K562 (cell line): ENCODE measurements around the gene PPP1R14D. TPM values are rescaled to one million over a fixed set of nuclear protein-coding genes. Genes with fewer than 3 reads are reported as not detected.

ENCODE experiments used
- ATAC-seq: fragments of 200-7000 bp; cut with Tn5 transposase; 3 replicates; pipeline ENCODE4 v1.9.1; 2020; ENCODE audit warnings: moderate library complexity
- BruUV-seq: library from RNA; stranded (reverse); fragments of 400-500 nt; replicated peaks from 2 replicates; lab custom pipeline; 2021; lab: Mats Ljungman, UMichigan
- CTCF ChIA-PET: fragments of 300-600 bp; formaldehyde crosslinking; extraction: SDS; loops from one replicate; lab custom pipeline; 2021; ENCODE audit warnings: low intra/inter-chr PET ratio; lab: Yijun Ruan, JAX
- POLR2A ChIA-PET: fragments of 300-600, 350-650 bp; sonication (Branson Sonifier 250); formaldehyde crosslinking; extraction: SDS; loops from one replicate; lab custom pipeline; 2021; ENCODE audit warnings: antibody characterized with exemption, inconsistent platforms; lab: Yijun Ruan, JAX
- DNase-seq, 4 experiments: peaks; one replicate each; pipeline versions ENCODE4 v3.0.0 to v3.0.0-alpha.2; 2011 to 2018; ENCODE audit warnings: low spot score in 3 of 4, mixed read lengths in 3 of 4; ENCODE audit errors: extremely low read depth in 1 of 4
- FAIRE-seq: peaks from 2 replicates; lab custom pipeline; 2011; peaks lifted over from hg19 to GRCh38; lab: Jason Lieb, UNC
- H2AFZ ChIP-seq: 2 replicates; pipeline ENCODE4 v1.6.0; 2011; ENCODE audit warnings: low read depth, low read length, control low read depth, inconsistent platforms
- H3K27ac ChIP-seq: fragments of 200-600 bp; 3 replicates; pipeline ENCODE4 v1.8.0; 2011; ENCODE audit warnings: low read depth, mild to moderate bottlenecking, control low read depth, inconsistent platforms, low read length, moderate library complexity, mixed read lengths; ENCODE audit errors: extremely low read depth
- H3K27me3 ChIP-seq, 2 experiments: fragments of 300-600 bp in 1 of 2; 2 replicates in 1 of 2; 3 replicates in 1 of 2; pipeline versions ENCODE4 v1.6.0 to v1.8.0; 2011; ENCODE audit warnings: inconsistent platforms in 2 of 2, low read length in 2 of 2, mild to moderate bottlenecking in 1 of 2, mixed read lengths in 1 of 2, moderate library complexity in 1 of 2; ENCODE audit not compliant: control insufficient read depth in 2 of 2, insufficient read depth in 2 of 2
- H3K36me3 ChIP-seq: fragments of 300-600 bp; 3 replicates; pipeline ENCODE4 v1.8.0; 2011; ENCODE audit warnings: mild to moderate bottlenecking, low read length, inconsistent platforms; ENCODE audit not compliant: control insufficient read depth, insufficient read depth
- H3K4me1 ChIP-seq, 2 experiments: fragments of 200-600 bp in 1 of 2; replicated peaks in 1 of 2; 2 replicates in 1 of 2; 3 replicates in 1 of 2; pipeline versions ENCODE4 v1.5.1 to v1.8.0; 2011; ENCODE audit warnings: inconsistent platforms in 2 of 2, low read length in 2 of 2, mild to moderate bottlenecking in 1 of 2, mixed read lengths in 1 of 2, moderate library complexity in 1 of 2; ENCODE audit not compliant: control insufficient read depth in 2 of 2, insufficient read depth in 2 of 2
- H3K4me2 ChIP-seq: 2 replicates; pipeline ENCODE4 v1.6.1; 2011; ENCODE audit warnings: low read length, control low read depth, inconsistent platforms, mixed read lengths; ENCODE audit not compliant: insufficient read depth
- H3K4me3 ChIP-seq: fragments of 200-600 bp; sonication (generic), shearing (Covaris generic); 2 replicates; pipeline ENCODE4 v1.5.1; 2016; ENCODE audit warnings: control low read depth, inconsistent platforms
- H3K79me2 ChIP-seq: fragments of 200-600 bp; 3 replicates; pipeline ENCODE4 v1.8.0; 2011; ENCODE audit warnings: low read length, inconsistent platforms; ENCODE audit not compliant: control insufficient read depth, insufficient read depth
- H3K9ac ChIP-seq, 2 experiments: 2 replicates each; pipeline versions ENCODE4 v1.6.0 to v1.6.1; 2011; ENCODE audit warnings: low read depth in 2 of 2, low read length in 2 of 2, control low read depth in 1 of 2, inconsistent platforms in 1 of 2, mild to moderate bottlenecking in 1 of 2, mixed read lengths in 1 of 2; ENCODE audit not compliant: insufficient read depth in 1 of 2
- H3K9me1 ChIP-seq: one replicate; pipeline ENCODE4 v1.6.0; 2011; ENCODE audit warnings: inconsistent platforms, mild to moderate bottlenecking, low read length, moderate library complexity; ENCODE audit not compliant: control insufficient read depth, insufficient read depth
- H3K9me3 ChIP-seq: replicated peaks from 2 replicates; pipeline ENCODE4 v1.5.1; 2011; ENCODE audit warnings: low read depth, low read length, inconsistent platforms; ENCODE audit not compliant: control insufficient read depth, insufficient read depth
- H4K20me1 ChIP-seq: replicated peaks from 2 replicates; pipeline ENCODE4 v1.6.1; 2011; ENCODE audit warnings: low read length, inconsistent platforms, mixed read lengths; ENCODE audit not compliant: control insufficient read depth, insufficient read depth
- ID3 ChIP-seq, 2 experiments: fragments of 250-450 bp in 1 of 2; fragments of 450-650 bp in 1 of 2; sonication (Bioruptor Pico) in 1 of 2; IDR thresholded peaks; 2 replicates each; pipeline versions ENCODE4 v1.6.1 to v1.8.0; 2016 to 2021; ENCODE audit warnings: mild to moderate bottlenecking in 2 of 2, moderate library complexity in 2 of 2, missing compliant biosample characterization in 1 of 2, missing genetic modification characterization in 1 of 2
- ILF3 ChIP-seq: fragments of 450-650 bp; IDR thresholded peaks from 2 replicates; pipeline ENCODE4 v1.6.1; 2018; ENCODE audit warnings: antibody characterized with exemption, mild to moderate bottlenecking, moderate library complexity, borderline replicate concordance
- NFE2L1 ChIP-seq: fragments of 450-650 bp; IDR thresholded peaks from 2 replicates; pipeline ENCODE4 v1.6.1; 2016; ENCODE audit warnings: missing genetic modification characterization, low read depth, mild to moderate bottlenecking, missing compliant biosample characterization, moderate library complexity, borderline replicate concordance
- PATZ1 ChIP-seq: fragments of 250-450 bp; sonication (Bioruptor Pico); IDR thresholded peaks from 2 replicates; pipeline ENCODE4 v1.5.0; 2020; ENCODE audit warnings: mild to moderate bottlenecking, borderline replicate concordance
- ZNF655 ChIP-seq: fragments of 250-450 bp; sonication (Bioruptor Pico); IDR thresholded peaks from 2 replicates; pipeline ENCODE4 v1.5.0; 2021
- WGBS: fragments of 100-300 bp; shearing (Covaris generic); methylation state at CpG from one replicate; pipeline ENCODE4 v1.1.6; 2016; ENCODE audit warnings: low coverage, mixed read lengths; ENCODE audit not compliant: insufficient coverage; ENCODE audit errors: missing lambda C conversion rate; 5-methylcytosine and 5-hydroxymethylcytosine counted together
- in situ Hi-C: fragments of 300-500 bp; cut with MboI; formaldehyde crosslinking; loops from 4 replicates; pipeline ENCODE4 v1.15.0; 2018; ENCODE audit warnings: inconsistent platforms, mixed read lengths
- intact Hi-C: fragments of 100-400 bp; cut with micrococcal nuclease; formaldehyde crosslinking; loops from 2 replicates; pipeline ENCODE4 v1.14.2; 2022
- polyA plus RNA-seq, 8 experiments: library from polyadenylated mRNA; depleted of rRNA in 4 of 8; stranded (reverse) in 5 of 8; unstranded in 3 of 8; fragments of >200 nt; fragmentation: Nextera tagmentation in 2 of 8; fragmentation: Illumina TruSeq in 1 of 8; extraction: Ambion mirVana in 2 of 8; extraction: Trizol in 1 of 8; gene quantifications; 2 replicates each; pipeline versions ENCODE4 v1.2.1 to v1.2.3, GENCODE V29; 2011 to 2014; ENCODE audit warnings: inconsistent platforms in 1 of 8, missing spikeins in 1 of 8
- total RNA-seq, 7 experiments: library from RNA; depleted of rRNA in 6 of 7; stranded (reverse); fragments of >200 nt in 6 of 7; fragmentation: Illumina TruSeq in 2 of 7; extraction: Trizol in 2 of 7; gene quantifications; 2 replicates each; pipeline versions ENCODE4 v1.2.1 to v1.2.3, GENCODE V29; 2011 to 2021; ENCODE audit warnings: low replicate concordance in 1 of 7

PPP1R14D gene
- total and polyA plus RNA-seq, 9 of the 15 experiments (the other 6 are each of a cell fraction or from before 2014, with no cell fraction given), result 0.11 to 0.18 TPM; not detected in 7

- ChIA-PET POLR2A (interaction anchor here (0.6 to 2.2 kb wide), 5 partner anchors 9 to 445 kb away, joined by 3 to 9 read pairs (median 3); partner anchors contain the start of gene GCHFR), CTCF (interaction anchor here (0.6 kb wide), 1 partner anchor 184 kb away, joined by 3 read pairs; no protein-coding TSS in a partner anchor)
- Histone ChIP-seq H3K9me3 (no peaks in the 10 kb centered on the region), H3K4me1 (peaks cover 10 to 26% of the 10 kb centered on the region in 2 experiments; a peak in 4 of 5 replicates), H3K79me2 (no peaks in the 10 kb centered on the region), H3K9me1 (no peaks in the 10 kb centered on the region), H3K27ac (no peak overlapping the region), H2AFZ (no peak overlapping the region), H3K4me2 (no peak overlapping the region), H3K4me3 (no peak overlapping the region), H4K20me1 (no peaks in the 10 kb centered on the region), H3K27me3 (no peaks in the 10 kb centered on the region), H3K9ac (no peak overlapping the region), H3K36me3 (peaks cover 53% of the 10 kb centered on the region; the same call in 2 of the 3 replicates)
- no TSS peak for BruUV-seq
- intact Hi-C loops (no loop called here), in situ Hi-C loops (no loop called here)
- FAIRE-seq (no peak), DNase-seq (no peak), ATAC-seq (no peak)
- 79% methylated on average over 8 of the region's 8 CpGs for WGBS
- TF ChIP-seq ILF3 (no peak), ID3 (CRISPR knock-in tag; IDR thresholded peaks at IDR 0.05) (no peak), ID3 (tag; IDR thresholded peaks at IDR 0.05) (no peak), NFE2L1 (tag) (no peak), ZNF655 (CRISPR knock-in tag) (no peak), PATZ1 (CRISPR knock-in tag) (no peak)
Observed at GRCh38 chr15:40773496-40773895, 55.0 kb downstream of the PPP1R14D start.
